CD14-positive monocyte (primary cell): Measurements from ENCODE around the gene TAF11L8. TPM values are rescaled to one million over a fixed set of nuclear protein-coding genes. Genes with fewer than 3 reads are reported as not detected.
"Not testable (repeated sequence)": the region's sequence is repeated elsewhere in the genome, so short reads cannot be mapped to it uniquely, and the experiment has no call there.

Experiments used
- DNase-seq, 3 donors: peaks; one replicate each; pipeline ENCODE4 v3.0.0-alpha.2; 2011 to 2022
- H2AFZ ChIP-seq: 2 replicates; pipeline ENCODE4 v1.6.0; 2012; ENCODE audit warnings: mild to moderate bottlenecking, low read depth, low read length, inconsistent platforms; ENCODE audit not compliant: insufficient read depth, poor library complexity, severe bottlenecking
- H3K27ac ChIP-seq, 2 donors: 1 replicate in 1 of 2; 2 replicates in 1 of 2; pipeline ENCODE4 v1.5.1; 2012 to 2013; ENCODE audit warnings: low read length in 2 of 2, control low read depth in 1 of 2, inconsistent platforms in 1 of 2, low read depth in 1 of 2, mild to moderate bottlenecking in 1 of 2
- H3K27me3 ChIP-seq, 2 donors: one replicate each; pipeline versions ENCODE4 v1.6.0 to v1.6.1; 2011 to 2013; ENCODE audit warnings: low read length in 2 of 2; ENCODE audit not compliant: control insufficient read depth in 2 of 2, insufficient read depth in 2 of 2
- H3K36me3 ChIP-seq, 2 donors: replicated peaks in 1 of 2; 1 replicate in 1 of 2; 2 replicates in 1 of 2; pipeline versions ENCODE4 v1.5.1 to v1.6.1; 2012 to 2013; ENCODE audit warnings: low read length in 2 of 2, control low read depth in 1 of 2, inconsistent platforms in 1 of 2, mild to moderate bottlenecking in 1 of 2; ENCODE audit not compliant: insufficient read depth in 2 of 2, control insufficient read depth in 1 of 2
- H3K4me1 ChIP-seq, 2 donors: 1 replicate in 1 of 2; 2 replicates in 1 of 2; pipeline versions ENCODE4 v1.5.1 to v1.6.1; 2012 to 2013; ENCODE audit warnings: low read length in 2 of 2, control low read depth in 1 of 2, inconsistent platforms in 1 of 2, mild to moderate bottlenecking in 1 of 2, moderate library complexity in 1 of 2; ENCODE audit not compliant: insufficient read depth in 2 of 2, control insufficient read depth in 1 of 2
- H3K4me2 ChIP-seq: replicated peaks from 2 replicates; pipeline ENCODE3; 2012; ENCODE audit warnings: low read length, moderate library complexity, mild to moderate bottlenecking; ENCODE audit not compliant: poor library complexity, severe bottlenecking; ENCODE audit errors: extremely low read depth
- H3K4me3 ChIP-seq, 3 experiments: fragments of 200-600 bp in 1 of 3; sonication (generic) in 1 of 3; replicated peaks in 1 of 3; 1 replicate in 2 of 3; 2 replicates in 1 of 3; pipeline ENCODE4 v1.5.1; 2011 to 2013; ENCODE audit warnings: low read length in 3 of 3, mild to moderate bottlenecking in 3 of 3, control low read depth in 2 of 3, low read depth in 2 of 3, inconsistent platforms in 1 of 3, moderate library complexity in 1 of 3
- H3K79me2 ChIP-seq: 2 replicates; pipeline ENCODE4 v1.6.0; 2012; ENCODE audit warnings: mild to moderate bottlenecking, control low read depth, inconsistent platforms, low read length, moderate library complexity; ENCODE audit not compliant: insufficient read depth
- H3K9ac ChIP-seq: 2 replicates; pipeline ENCODE4 v1.6.0; 2017; ENCODE audit warnings: low read length, mild to moderate bottlenecking; ENCODE audit not compliant: insufficient read depth, poor library complexity, severe bottlenecking
- H3K9me3 ChIP-seq, 2 donors: replicated peaks in 1 of 2; 1 replicate in 1 of 2; 2 replicates in 1 of 2; pipeline versions ENCODE4 v1.5.1 to v1.6.1; 2012 to 2013; ENCODE audit warnings: low read length in 2 of 2, control low read depth in 1 of 2; ENCODE audit not compliant: control insufficient read depth in 1 of 2, insufficient read depth in 1 of 2
- H4K20me1 ChIP-seq: 2 replicates; pipeline ENCODE4 v1.6.0; 2012; ENCODE audit warnings: mild to moderate bottlenecking, low read length, control low read depth, moderate library complexity; ENCODE audit not compliant: insufficient read depth
- H3K27ac Mint-ChIP-seq, 7 donors: one replicate each; pipeline ENCODE4 v1.8.0; 2020; ENCODE audit warnings: mild to moderate bottlenecking in 7 of 7, mixed read lengths in 7 of 7, moderate library complexity in 6 of 7, inconsistent platforms in 2 of 7
- H3K27me3 Mint-ChIP-seq, 3 donors: one replicate each; pipeline ENCODE4 v1.8.0; 2021 to 2022; ENCODE audit warnings: low read depth in 3 of 3, mild to moderate bottlenecking in 3 of 3, mixed read lengths in 3 of 3, moderate library complexity in 3 of 3, inconsistent platforms in 1 of 3
- H3K36me3 Mint-ChIP-seq, 2 donors: one replicate each; pipeline ENCODE4 v1.8.0; 2020; ENCODE audit warnings: mixed read lengths in 2 of 2, inconsistent platforms in 1 of 2, mild to moderate bottlenecking in 1 of 2
- H3K4me1 Mint-ChIP-seq: one replicate; pipeline ENCODE4 v1.8.0; 2020; ENCODE audit warnings: mild to moderate bottlenecking, mixed read lengths
- H3K4me3 Mint-ChIP-seq, 2 donors: one replicate each; pipeline ENCODE4 v1.8.0; 2020; ENCODE audit warnings: mild to moderate bottlenecking in 2 of 2, mixed read lengths in 2 of 2, moderate library complexity in 1 of 2
- H3K9me3 Mint-ChIP-seq, 7 donors: one replicate each; pipeline ENCODE4 v1.8.0; 2020 to 2022; ENCODE audit warnings: mixed read lengths in 7 of 7, mild to moderate bottlenecking in 6 of 7, moderate library complexity in 6 of 7, inconsistent platforms in 2 of 7
- CTCF ChIP-seq: fragments of 200-600 bp; IDR thresholded peaks from one replicate; pipeline ENCODE4 v1.8.0; 2022; ENCODE audit warnings: antibody characterized with exemption, mild to moderate bottlenecking
- WGBS: methylation state at CpG from one replicate; pipeline ENCODE4 v1.1.5; 2013; ENCODE audit warnings: missing lambda C conversion rate; ENCODE audit not compliant: insufficient coverage; 5-methylcytosine and 5-hydroxymethylcytosine counted together
- intact Hi-C, 2 donors: fragments of 100-400 bp; cut with micrococcal nuclease; formaldehyde crosslinking; loops; one replicate each; pipeline versions ENCODE4 v1.15.0 to v1.15.1; 2023
- polyA minus RNA-seq: library from RNA; depleted of rRNA, polyadenylated mRNA; stranded (reverse); fragments of >200 nt; gene quantifications from 2 replicates; pipeline ENCODE4 v1.2.3, GENCODE V29; 2012
- polyA plus RNA-seq, 3 donors: library from polyadenylated mRNA; depleted of rRNA in 1 of 3; unstranded in 2 of 3; stranded (reverse) in 1 of 3; fragments of 300-500 nt in 2 of 3; fragments of >200 nt in 1 of 3; fragmentation: Illumina TruSeq in 2 of 3; gene quantifications; 1 replicate in 2 of 3; 2 replicates in 1 of 3; pipeline ENCODE4 v1.2.3, GENCODE V29; 2012 to 2021
- total RNA-seq, 12 experiments: library from RNA in 1 of 12; stranded (reverse) in 1 of 12; fragments of 120-200 nt in 1 of 12; gene quantifications; one replicate each; pipeline ENCODE4 v1.2.4 and lab custom pipeline; 2013 to 2026; ENCODE audit warnings: mixed read lengths in 6 of 12, inconsistent platforms in 1 of 12

TAF11L8 gene
- total RNA-seq (2013), result not detected
- polyA plus RNA-seq (not detected), polyA minus RNA-seq (not detected in 2 replicates), total RNA-seq (lab: John Stamatoyannopoulos, UW) (0 reads per million in 11 experiments)

- H3K27me3 Mint-ChIP-seq, H4K20me1 ChIP-seq, H2AFZ ChIP-seq, H3K27ac ChIP-seq, H3K79me2 ChIP-seq, H3K4me2 ChIP-seq, H3K4me1 ChIP-seq, H3K9me3 ChIP-seq, H3K36me3 Mint-ChIP-seq, H3K27ac Mint-ChIP-seq, H3K9me3 Mint-ChIP-seq, H3K9ac ChIP-seq, H3K4me3 ChIP-seq, H3K4me3 Mint-ChIP-seq, H3K27me3 ChIP-seq, H3K36me3 ChIP-seq, intact Hi-C loops, DNase-seq, H3K4me1 Mint-ChIP-seq: not testable (repeated sequence)
- no CpG with 5 or more reads among the region's 16 CpGs for WGBS
Observed at GRCh38 chr5:17590860-17591259, at the start of gene TAF11L8. TAF11L8 (minus strand) TSS chr5:17590960.

GRCh38 chr5:17634160-17634559, 43.4 kb upstream of the TAF11L8 start, which contains the start of gene TAF11L14:
TAF11L14 (plus strand) TSS chr5:17634460.
- Histone ChIP-seq H3K79me2 (no peaks in the 10 kb centered on the region), H2AFZ (no peak within 1 kb of the TSS), H3K36me3 (no peaks in the 10 kb centered on the region), H3K9ac (no peak within 1 kb of the TSS), H3K9me3 (peaks cover 0 to 7% of the 10 kb centered on the region in 2 donors), H4K20me1 (no peaks in the 10 kb centered on the region), H3K27me3 (no peaks in the 10 kb centered on the region), H3K4me1 (no peaks in the 10 kb centered on the region), H3K4me3 (no peak within 1 kb of the TSS), H3K27ac (no peak within 1 kb of the TSS), H3K4me2 (no peak within 1 kb of the TSS)
- Mint-ChIP-seq H3K27ac (peak within 1 kb of the TSS in 1 of 7 donors; percentile 25), H3K4me3 (no peak within 1 kb of the TSS), H3K4me1 (no peaks in the 10 kb centered on the region), H3K27me3 (peaks cover 1 to 4% (median 2%) of the 10 kb centered on the region in 3 donors), H3K9me3 (peaks cover 4 to 15% (median 9%) of the 10 kb centered on the region in 7 donors), H3K36me3 (no peaks in the 10 kb centered on the region)
- no peak for DNase-seq
- TF ChIP-seq CTCF, result no peak
- intact Hi-C loops, result no loop called here
- WGBS, result 98% methylated on average over 5 of the region's 5 CpGs

GRCh38 chr5:17631788-17632187, 41.0 kb upstream of the TAF11L8 start, which contains the start of gene TAF11L13:
TAF11L13 (plus strand) TSS chr5:17632088.
- H3K27me3 Mint-ChIP-seq, H2AFZ ChIP-seq, H3K4me1 Mint-ChIP-seq, H3K27me3 ChIP-seq, H3K9me3 ChIP-seq, H3K4me3 Mint-ChIP-seq, H3K9ac ChIP-seq, intact Hi-C loops, H3K79me2 ChIP-seq, H3K4me3 ChIP-seq, H3K36me3 Mint-ChIP-seq, H3K27ac ChIP-seq, H3K4me2 ChIP-seq, H3K36me3 ChIP-seq, H3K4me1 ChIP-seq, H3K27ac Mint-ChIP-seq, H4K20me1 ChIP-seq, DNase-seq: not testable (repeated sequence)
- WGBS, result no CpG with 5 or more reads among the region's 12 CpGs
- H3K9me3 Mint-ChIP-seq, result peaks cover 4 to 15% (median 9%) of the 10 kb centered on the region in 7 donors
